ENCODE results near the gene UBFD1.
"Not testable (repeated sequence)": the region's sequence is repeated elsewhere in the genome, so short reads cannot be mapped to it uniquely, and the experiment has no call there.

The UBFD1 gene

DNA sequence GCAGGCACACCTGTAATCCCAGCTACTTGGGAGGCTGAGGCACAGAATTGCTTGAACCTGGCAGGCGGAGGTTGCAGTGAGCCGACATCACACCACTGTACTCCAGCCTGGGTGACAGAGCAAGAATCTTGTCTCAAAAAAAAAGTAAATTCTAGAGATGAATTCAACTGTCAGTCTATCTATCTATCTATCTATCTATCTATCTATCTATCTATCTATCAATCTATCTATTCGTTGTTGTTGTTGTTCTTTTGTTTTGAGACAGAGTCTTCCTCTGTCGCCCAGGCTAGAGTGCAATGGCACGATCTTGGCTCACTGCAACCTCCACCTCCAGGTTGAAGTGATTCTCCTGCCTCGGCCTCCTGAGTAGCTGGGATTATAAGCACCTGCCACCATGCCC, 53.4 kb downstream of the UBFD1 start:
- not testable (repeated sequence) for DNase-seq

GRCh38 chr16:23611936-23612335, 54.4 kb downstream of the UBFD1 start:
- DNase-seq: no peak

DNA sequence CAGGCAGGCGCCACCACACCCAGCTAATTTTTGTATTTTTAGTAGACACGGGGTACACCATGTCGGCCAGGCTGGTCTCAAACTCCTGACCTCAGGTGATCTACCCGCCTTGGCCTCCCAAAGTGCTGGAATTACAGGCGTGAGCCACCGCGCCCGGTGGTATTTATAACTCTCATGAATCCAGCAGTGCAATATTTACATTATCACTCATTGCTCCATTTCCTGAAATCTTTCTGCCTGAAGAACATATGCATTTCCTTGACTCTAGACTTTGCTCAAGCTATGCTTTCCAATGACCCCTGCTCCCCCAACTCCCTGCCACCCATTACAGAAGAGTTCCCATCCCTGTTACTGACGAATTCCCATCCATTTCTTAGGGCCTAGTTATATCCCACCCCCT, 58.3 kb downstream of the UBFD1 start:
- DNase-seq: no peak

Data from suppressor macrophage treated with lipopolysaccharide for 4 hours (primary cell).